Cerebellar cortex (tissue), 1 donor: ENCODE data around the gene TTLL5.
A peak's percentile ranks its signal among the peaks of the same experiment; 100 is the strongest.

ENCODE experiments used
- DNase-seq: peaks from one replicate; pipeline ENCODE4 v3.0.0-alpha.2; 2015; ENCODE audit warnings: low spot score

Gene TTLL5

GRCh38 chr14:75871181-75871880 lies 210.3 kb downstream of the TTLL5 start:
- DNase-seq, result no peak

- no peak for DNase-seq
Observed at GRCh38 chr14:75875958-75876357, 214.9 kb downstream of the TTLL5 start.

- no peak for DNase-seq
Observed at GRCh38 chr14:75876530-75876929, 215.5 kb downstream of the TTLL5 start.

- no peak for DNase-seq
Observed at GRCh38 chr14:75877292-75877691, 216.2 kb downstream of the TTLL5 start.

GRCh38 chr14:75877884-75878283 lies 216.8 kb downstream of the TTLL5 start:
- no peak for DNase-seq

GRCh38 chr14:75879031-75879430 lies 218.0 kb downstream of the TTLL5 start:
- DNase-seq, result no peak

DNA sequence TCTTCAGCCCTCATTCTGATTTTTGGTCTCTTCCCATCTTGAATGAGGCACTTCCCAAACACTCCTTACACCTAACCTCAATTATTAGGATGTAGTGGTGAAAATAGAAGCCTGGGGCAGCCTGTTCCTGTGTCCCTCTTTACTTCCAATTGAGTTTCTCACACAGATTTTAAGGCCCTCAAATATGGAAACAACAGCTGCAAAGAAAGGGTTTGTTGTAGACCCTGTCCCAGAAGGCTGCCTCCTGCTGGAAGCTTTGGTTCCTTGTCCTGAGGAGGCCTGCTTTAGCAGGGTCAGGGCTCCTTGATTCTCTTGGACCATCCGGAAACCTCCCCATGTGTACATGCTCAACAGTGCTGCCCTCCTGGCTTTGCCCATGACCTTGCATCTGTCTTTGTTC lies 219.5 kb downstream of the TTLL5 start:
- no peak for DNase-seq

GRCh38 chr14:75881994-75882393 lies 220.9 kb downstream of the TTLL5 start:
- no peak for DNase-seq

- DNase-seq, result no peak
Observed at GRCh38 chr14:75884198-75884611, 223.2 kb downstream of the TTLL5 start.

DNA sequence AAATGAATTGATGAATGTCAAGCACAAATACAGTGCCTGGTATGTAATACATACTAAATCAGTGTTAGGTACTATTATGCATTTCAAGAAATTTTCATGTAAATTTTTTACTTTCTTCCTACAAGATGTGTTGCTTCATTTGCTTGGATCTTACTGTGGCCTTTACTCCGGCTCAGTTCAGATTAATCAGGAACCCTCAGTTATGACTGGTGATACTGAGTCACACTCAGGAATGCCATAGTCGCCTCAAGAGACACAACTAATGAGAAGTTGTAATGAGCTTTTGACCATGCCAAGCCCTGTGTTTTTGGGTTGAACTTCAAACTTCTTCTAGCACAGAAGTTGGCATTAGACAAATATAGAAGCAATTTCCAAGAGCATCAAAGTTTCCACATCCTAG lies 224.8 kb downstream of the TTLL5 start:
- no peak for DNase-seq

- DNase-seq, result no peak
Observed at GRCh38 chr14:75886636-75887348, 225.7 kb downstream of the TTLL5 start.

DNA sequence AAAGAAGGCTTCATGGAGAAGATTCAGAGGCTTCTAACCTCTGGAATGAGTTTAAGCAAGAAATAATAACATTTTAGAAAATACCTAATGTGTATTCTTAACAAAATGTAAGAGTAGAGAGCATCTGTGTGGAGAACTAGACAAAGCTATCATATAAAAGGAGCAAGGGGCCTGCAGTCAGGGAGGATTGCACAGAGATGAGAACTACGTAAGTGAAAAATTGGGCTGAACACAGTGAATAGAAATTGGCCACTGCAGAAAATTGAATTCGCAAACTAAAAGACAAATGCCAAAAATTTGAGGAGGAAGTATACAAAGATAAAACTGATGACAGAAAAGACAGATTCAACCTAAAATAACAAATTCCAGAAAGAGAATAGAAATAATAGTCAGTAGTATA lies 227.9 kb downstream of the TTLL5 start:
- DNase-seq, result no peak

- no peak for DNase-seq
Observed at GRCh38 chr14:75896341-75896740, 235.3 kb downstream of the TTLL5 start.

- DNase-seq, result no peak
Observed at GRCh38 chr14:75904311-75904710, 243.3 kb downstream of the TTLL5 start.

DNA sequence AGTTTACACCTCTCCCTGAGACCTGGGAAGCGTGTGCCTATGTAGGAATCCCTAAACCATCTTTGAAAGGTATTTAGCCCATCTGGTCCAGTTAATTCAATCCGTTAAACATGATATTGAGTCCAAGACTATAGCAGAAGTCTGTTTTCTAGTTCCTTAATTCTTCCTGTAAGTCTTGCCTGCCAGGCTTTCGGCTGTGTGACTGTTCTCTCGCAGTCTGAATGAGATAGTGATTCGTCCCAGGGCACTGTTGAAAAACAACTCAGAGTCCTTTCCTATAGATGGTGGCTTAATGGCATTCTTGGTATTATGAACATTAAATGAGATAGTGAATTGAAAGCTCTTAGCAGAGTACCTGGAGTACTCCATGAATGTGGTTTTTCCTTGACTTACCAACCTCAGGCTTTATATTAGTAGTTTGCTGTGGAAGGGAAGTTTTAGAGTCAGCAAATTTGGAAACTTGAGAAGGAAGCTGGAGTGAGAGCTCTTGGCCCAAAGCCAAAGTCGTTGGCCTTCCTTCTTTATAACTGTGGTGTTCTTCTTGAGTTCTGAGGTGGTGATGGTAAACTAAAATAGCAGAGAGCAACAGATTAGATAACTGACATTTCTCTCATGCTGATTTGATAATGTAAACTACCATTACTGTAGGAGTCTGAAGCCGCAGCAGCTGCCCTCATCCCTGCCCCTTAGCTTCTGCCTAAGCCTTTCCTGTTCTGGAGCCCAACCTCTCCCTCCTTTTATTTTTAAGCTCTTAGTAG lies 244.3 kb downstream of the TTLL5 start:
- DNase-seq, result no peak

GRCh38 chr14:75906228-75906627 lies 245.2 kb downstream of the TTLL5 start:
- DNase-seq, result no peak

- DNase-seq, result peak; percentile 70
Observed at GRCh38 chr14:75906680-75907280, 245.7 kb downstream of the TTLL5 start.

DNA sequence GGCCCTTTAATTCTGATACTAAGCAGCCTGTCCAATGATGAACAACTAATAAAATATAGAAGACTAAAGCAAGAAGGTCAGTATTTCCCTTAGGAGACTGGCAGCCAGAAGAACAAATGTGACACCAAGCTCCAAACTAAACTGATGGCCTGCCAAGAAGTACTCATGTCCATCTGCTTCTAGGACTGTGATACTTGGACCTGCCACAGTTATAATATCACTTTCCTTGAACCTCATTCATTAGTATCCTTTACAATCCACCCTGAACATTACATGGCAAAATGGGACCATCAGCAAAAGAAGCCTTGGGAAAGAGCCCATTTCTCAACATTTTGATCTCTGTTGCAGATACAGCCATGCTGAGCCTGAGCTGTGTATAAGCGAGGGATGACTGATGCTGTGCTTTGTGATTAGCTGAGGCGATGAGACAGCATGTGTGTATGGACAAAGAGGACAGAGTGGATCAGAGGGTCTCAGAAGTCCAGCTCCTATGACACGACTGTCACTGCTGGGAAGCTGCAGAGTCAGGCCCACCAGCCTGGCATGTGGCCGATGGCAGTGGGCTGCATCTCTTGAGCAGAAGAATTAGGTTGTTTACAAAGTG lies 246.8 kb downstream of the TTLL5 start:
- DNase-seq, result peak; percentile 10

GRCh38 chr14:75909630-75910029 lies 248.6 kb downstream of the TTLL5 start:
- no peak for DNase-seq

- DNase-seq, result no peak
Observed at GRCh38 chr14:75910048-75910447, 249.0 kb downstream of the TTLL5 start.

GRCh38 chr14:75911883-75912282 lies 250.8 kb downstream of the TTLL5 start:
- DNase-seq, result no peak

DNA sequence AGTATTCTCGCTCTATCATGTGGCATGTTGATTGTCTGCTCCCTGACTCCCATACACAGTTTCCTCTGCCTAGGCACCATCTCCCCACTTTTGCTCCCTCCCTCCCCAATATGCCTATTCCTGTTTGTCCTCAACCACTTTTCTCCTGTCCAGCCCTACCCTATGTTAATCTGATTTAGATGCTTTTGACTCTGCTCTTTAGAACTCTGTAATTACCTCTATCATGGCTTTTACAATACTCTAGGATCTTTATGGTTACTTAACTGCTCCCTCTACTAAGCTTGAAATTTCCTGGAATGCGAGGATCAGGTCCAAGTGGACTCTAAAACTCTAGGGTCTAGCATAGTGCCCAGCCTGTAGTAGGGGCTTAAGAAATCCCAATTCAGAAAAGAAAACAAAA lies 252.1 kb downstream of the TTLL5 start:
- no peak for DNase-seq
